22Rv1 (cell line): Measurements from ENCODE around the gene SELENON.

Source experiments
- H3K27ac ChIP-seq: fragments of 450-650 bp; 2 replicates; pipeline ENCODE4 v1.5.1; 2017
- CTCF ChIP-seq: fragments of 450-650 bp; IDR thresholded peaks from 2 replicates; pipeline ENCODE4 v1.5.1; 2017; ENCODE audit warnings: mild to moderate bottlenecking
- ZFX ChIP-seq: fragments of 450-650 bp; IDR thresholded peaks from 2 replicates; pipeline ENCODE4 v1.6.1; 2017; ENCODE audit warnings: antibody characterized with exemption, borderline replicate concordance

SELENON gene

GRCh38 chr1:25786887-25787759 lies 12.9 kb upstream of the SELENON start:
- H3K27ac ChIP-seq, result no peak overlapping the region
- TF ChIP-seq CTCF, result no peak
- no peak for TF ChIP-seq ZFX

- TF ChIP-seq ZFX (no peak), CTCF (no peak)
- no peak overlapping the region for H3K27ac ChIP-seq
Measured at GRCh38 chr1:25787760-25788166, 12.2 kb upstream of the SELENON start.

- no peak overlapping the region for H3K27ac ChIP-seq
- TF ChIP-seq ZFX, result no peak
- TF ChIP-seq CTCF, result no peak
Measured at GRCh38 chr1:25790472-25790871, 9.5 kb upstream of the SELENON start.

GRCh38 chr1:25792115-25792514 lies 7.9 kb upstream of the SELENON start:
- TF ChIP-seq CTCF (no peak), ZFX (no peak)

GRCh38 chr1:25793585-25794170 lies 6.3 kb upstream of the SELENON start:
- no peak overlapping the region for H3K27ac ChIP-seq
- TF ChIP-seq ZFX (no peak), CTCF (no peak)

More at GRCh38 chr1:25792115-25792514, 7.9 kb upstream of the SELENON start:
- no peak overlapping the region for H3K27ac ChIP-seq

GRCh38 chr1:25794325-25794724 lies 5.7 kb upstream of the SELENON start:
- TF ChIP-seq ZFX, result no peak
- TF ChIP-seq CTCF, result no peak
- H3K27ac ChIP-seq, result no peak overlapping the region

- H3K27ac ChIP-seq, result no peak overlapping the region
- TF ChIP-seq ZFX (no peak), CTCF (no peak)
Measured at GRCh38 chr1:25795211-25795610, 4.8 kb upstream of the SELENON start.
